ENCODE data around the gene GABARAP.

DNA sequence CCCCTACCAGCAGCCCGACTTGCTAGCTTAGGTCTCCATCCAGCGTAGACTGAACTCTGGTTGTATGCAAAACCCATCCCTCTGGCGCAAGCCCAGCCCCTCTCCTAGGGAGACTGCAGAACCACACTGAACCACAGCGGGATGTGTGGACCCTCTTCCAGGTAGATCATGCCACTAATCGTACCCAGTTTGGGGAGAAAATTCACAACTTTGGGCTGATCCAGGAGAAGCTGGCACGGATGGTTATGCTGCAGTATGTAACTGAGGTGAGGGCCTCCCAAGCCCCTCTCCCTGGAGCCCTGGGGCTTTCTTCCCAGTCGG lies 19.3 kb downstream of the GABARAP start:
- TF ChIP-seq REST (IDR thresholded peaks at IDR 0.05; ENCODE audit: borderline replicate concordance) (no peak), EZH2 (IDR thresholded peaks at IDR 0.05; ENCODE audit: borderline replicate concordance, insufficient read depth, low read length, poor library complexity, severe bottlenecking) (no peak), EP300 (conservative IDR thresholded peaks at IDR 0.05; ENCODE audit: poor library complexity, severe bottlenecking) (no peak), POLR2AphosphoS5 (IDR thresholded peaks at IDR 0.05) (no peak), MXI1 (conservative IDR thresholded peaks at IDR 0.05; ENCODE audit: poor library complexity, severe bottlenecking) (no peak), SMC3 (conservative IDR thresholded peaks at IDR 0.05; ENCODE audit: poor library complexity) (no peak), TAF1 (IDR thresholded peaks at IDR 0.05; ENCODE audit: low read depth) (no peak)
- TF ChIP-seq, protein P1, sequence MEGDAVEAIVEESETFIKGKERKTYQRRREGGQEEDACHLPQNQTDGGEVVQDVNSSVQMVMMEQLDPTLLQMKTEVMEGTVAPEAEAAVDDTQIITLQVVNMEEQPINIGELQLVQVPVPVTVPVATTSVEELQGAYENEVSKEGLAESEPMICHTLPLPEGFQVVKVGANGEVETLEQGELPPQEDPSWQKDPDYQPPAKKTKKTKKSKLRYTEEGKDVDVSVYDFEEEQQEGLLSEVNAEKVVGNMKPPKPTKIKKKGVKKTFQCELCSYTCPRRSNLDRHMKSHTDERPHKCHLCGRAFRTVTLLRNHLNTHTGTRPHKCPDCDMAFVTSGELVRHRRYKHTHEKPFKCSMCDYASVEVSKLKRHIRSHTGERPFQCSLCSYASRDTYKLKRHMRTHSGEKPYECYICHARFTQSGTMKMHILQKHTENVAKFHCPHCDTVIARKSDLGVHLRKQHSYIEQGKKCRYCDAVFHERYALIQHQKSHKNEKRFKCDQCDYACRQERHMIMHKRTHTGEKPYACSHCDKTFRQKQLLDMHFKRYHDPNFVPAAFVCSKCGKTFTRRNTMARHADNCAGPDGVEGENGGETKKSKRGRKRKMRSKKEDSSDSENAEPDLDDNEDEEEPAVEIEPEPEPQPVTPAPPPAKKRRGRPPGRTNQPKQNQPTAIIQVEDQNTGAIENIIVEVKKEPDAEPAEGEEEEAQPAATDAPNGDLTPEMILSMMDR (IDR thresholded peaks at IDR 0.05; ENCODE audit: poor library complexity, severe bottlenecking) = no peak
